HepG2 (cell line): Measurements from ENCODE around the gene DDX39B. TPM values are rescaled to one million over a fixed set of nuclear protein-coding genes. Genes with fewer than 3 reads are reported as not detected.

ENCODE experiments used
- ATM ChIP-seq: fragments of 450-650 bp; IDR thresholded peaks from 2 replicates; pipeline ENCODE4 v1.7.1; 2017; ENCODE audit warnings: mild to moderate bottlenecking, borderline replicate concordance
- FOSL2 ChIP-seq: sonication (generic); formaldehyde crosslinking; IDR thresholded peaks from 2 replicates; pipeline ENCODE4 v1.4.0; 2020; ENCODE audit warnings: missing genetic modification reagents
- RELA ChIP-seq: sonication (generic); formaldehyde crosslinking; IDR thresholded peaks from 2 replicates; pipeline ENCODE4 v1.4.0; 2020; ENCODE audit warnings: missing genetic modification reagents
- SP5 ChIP-seq: IDR thresholded peaks from 2 replicates; pipeline ENCODE4 v1.6.1; 2016; ENCODE audit warnings: low read depth, borderline replicate concordance
- TBX2 ChIP-seq: sonication (generic); formaldehyde crosslinking; IDR thresholded peaks from 2 replicates; pipeline ENCODE4 v1.5.0; 2020; ENCODE audit warnings: missing genetic modification reagents, mild to moderate bottlenecking, borderline replicate concordance
- TSC22D2 ChIP-seq: sonication (generic); formaldehyde crosslinking; IDR thresholded peaks from 2 replicates; pipeline ENCODE4 v1.5.1; 2020; ENCODE audit warnings: missing genetic modification reagents, mild to moderate bottlenecking, borderline replicate concordance
- ZFP62 ChIP-seq: sonication (generic); formaldehyde crosslinking; IDR thresholded peaks from 2 replicates; pipeline ENCODE4 v1.4.0; 2020; ENCODE audit warnings: missing genetic modification reagents
- ZFY ChIP-seq: sonication (generic); formaldehyde crosslinking; IDR thresholded peaks from 2 replicates; pipeline ENCODE4 v1.4.0; 2020; ENCODE audit warnings: missing genetic modification reagents
- ZNF136 ChIP-seq: sonication (generic); formaldehyde crosslinking; IDR thresholded peaks from 2 replicates; pipeline ENCODE4 v1.8.1; 2022; ENCODE audit warnings: low read depth, mild to moderate bottlenecking, moderate library complexity, missing genetic modification reagents
- ZNF30 ChIP-seq: sonication (generic); formaldehyde crosslinking; IDR thresholded peaks from 2 replicates; pipeline ENCODE4 v1.5.0; 2020; ENCODE audit warnings: mild to moderate bottlenecking, missing genetic modification reagents
- ZNF335 ChIP-seq: sonication (generic); formaldehyde crosslinking; IDR thresholded peaks from 2 replicates; pipeline ENCODE4 v1.4.0; 2020; ENCODE audit warnings: missing genetic modification reagents
- ZNF343 ChIP-seq: sonication (generic); formaldehyde crosslinking; IDR thresholded peaks from 2 replicates; pipeline ENCODE4 v1.4.0; 2020; ENCODE audit warnings: mild to moderate bottlenecking, missing genetic modification reagents
- ZNF430 ChIP-seq: sonication (generic); formaldehyde crosslinking; IDR thresholded peaks from 2 replicates; pipeline ENCODE4 v1.9.0; 2021; ENCODE audit warnings: mild to moderate bottlenecking, missing genetic modification reagents
- ZNF468 ChIP-seq: sonication (generic); formaldehyde crosslinking; IDR thresholded peaks from 2 replicates; pipeline ENCODE4 v1.8.0; 2022; ENCODE audit warnings: mild to moderate bottlenecking, moderate library complexity, missing genetic modification reagents
- ZNF550 ChIP-seq: sonication (generic); formaldehyde crosslinking; IDR thresholded peaks from 2 replicates; pipeline ENCODE4 v1.4.0; 2020; ENCODE audit warnings: mild to moderate bottlenecking, missing genetic modification reagents, borderline replicate concordance
- ZNF558 ChIP-seq: sonication (generic); formaldehyde crosslinking; IDR thresholded peaks from 2 replicates; pipeline ENCODE4 v1.9.0; 2022; ENCODE audit warnings: mild to moderate bottlenecking, missing genetic modification reagents, borderline replicate concordance
- ZNF670 ChIP-seq: sonication (generic); formaldehyde crosslinking; IDR thresholded peaks from 2 replicates; pipeline ENCODE4 v1.8.0; 2022; ENCODE audit warnings: mild to moderate bottlenecking, missing genetic modification reagents, borderline replicate concordance
- ZSCAN12 ChIP-seq: sonication (generic); formaldehyde crosslinking; IDR thresholded peaks from 2 replicates; pipeline ENCODE4 v1.9.0; 2021; ENCODE audit warnings: mild to moderate bottlenecking, missing genetic modification reagents
- ZSCAN25 ChIP-seq: sonication (generic); formaldehyde crosslinking; IDR thresholded peaks from 2 replicates; pipeline ENCODE4 v1.8.0; 2022; ENCODE audit warnings: mild to moderate bottlenecking, missing genetic modification reagents
- polyA plus RNA-seq, 8 experiments: library from polyadenylated mRNA; depleted of rRNA in 3 of 8; stranded (reverse) in 7 of 8; unstranded in 1 of 8; fragments of >200 nt; fragmentation: Illumina TruSeq in 4 of 8; extraction: Trizol in 4 of 8; gene quantifications; 2 replicates each; pipeline versions ENCODE4 v1.2.1 to v1.2.3, GENCODE V29; 2011 to 2016; ENCODE audit warnings: low read depth in 4 of 8, missing spikeins in 1 of 8, mixed read lengths in 1 of 8; ENCODE audit not compliant: insufficient read depth in 1 of 8
- total RNA-seq, 5 experiments: library from RNA; depleted of rRNA; stranded (reverse); fragments of >200 nt; fragmentation: Illumina TruSeq; extraction: Trizol; gene quantifications; 2 replicates each; pipeline ENCODE4 v1.2.3, GENCODE V29; 2016; ENCODE audit warnings: low read depth in 1 of 5
- TF ChIP-seq, protein P1 (sequence below): sonication (generic); formaldehyde crosslinking; IDR thresholded peaks from 2 replicates; pipeline ENCODE4 v1.4.0; 2020; ENCODE audit warnings: mild to moderate bottlenecking, missing genetic modification reagents
- TF ChIP-seq, protein P2 (sequence below): sonication (generic); formaldehyde crosslinking; IDR thresholded peaks from 2 replicates; pipeline ENCODE4 v1.4.0; 2020; ENCODE audit warnings: mild to moderate bottlenecking, missing genetic modification reagents
- TF ChIP-seq, protein P3 (sequence below): IDR thresholded peaks from 2 replicates; pipeline ENCODE4 v1.6.1; 2016
- TF ChIP-seq, protein P4 (sequence below): sonication (generic); formaldehyde crosslinking; IDR thresholded peaks from 2 replicates; pipeline ENCODE4 v1.5.1; 2020; ENCODE audit warnings: missing genetic modification reagents, mild to moderate bottlenecking, borderline replicate concordance

Gene DDX39B
- total and polyA plus RNA-seq, 2 of the 13 experiments (the other 11 are each of a cell fraction or from before 2014, with no cell fraction given), result 570 to 678 TPM

DNA sequence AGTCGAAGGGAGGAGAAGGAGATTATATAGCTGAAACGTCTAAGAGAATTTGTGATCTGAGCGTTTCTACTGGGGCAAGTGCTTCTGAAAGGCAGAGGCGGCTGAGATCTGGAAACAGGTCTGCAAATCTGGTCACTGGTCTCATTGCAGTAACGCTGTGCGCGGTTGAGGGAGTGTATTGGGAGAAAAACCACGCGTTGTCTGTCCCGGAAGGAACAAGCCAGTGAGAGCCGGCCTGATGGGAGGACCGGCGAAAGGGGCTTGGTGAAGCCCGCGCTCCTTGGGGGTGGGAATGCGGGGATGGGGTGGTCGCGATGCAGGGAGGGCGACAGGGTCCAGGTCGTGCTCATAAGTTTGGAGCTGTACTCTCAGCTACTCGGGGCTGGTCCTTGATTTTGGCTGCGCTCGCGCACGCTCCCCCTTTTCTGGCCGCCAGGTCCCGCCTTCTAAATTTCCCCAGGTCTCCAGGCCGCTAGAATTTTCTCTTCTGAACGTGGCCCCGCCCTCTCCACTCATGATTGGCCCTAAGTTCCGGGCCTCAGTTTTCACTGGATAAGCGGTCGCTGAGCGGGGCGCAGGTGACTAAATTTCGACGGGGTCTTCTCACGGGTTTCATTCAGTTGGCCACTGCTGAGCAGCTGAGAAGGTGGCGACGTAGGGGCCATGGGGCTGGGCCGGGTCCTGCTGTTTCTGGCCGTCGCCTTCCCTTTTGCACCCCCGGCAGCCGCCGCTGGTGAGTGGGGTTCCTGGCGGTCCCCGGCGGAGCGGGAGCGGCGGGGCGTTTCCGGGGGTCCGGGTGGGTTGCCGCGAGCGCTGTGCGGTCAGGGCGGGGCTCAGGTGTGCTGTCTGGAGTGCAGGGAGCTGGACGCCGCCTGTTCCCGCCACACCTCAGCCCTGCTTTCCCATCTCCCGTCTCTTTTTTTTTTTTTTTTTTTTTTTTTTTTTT is 44.0 kb downstream of the DDX39B start, which contains the start of gene MICB (continued):
- TF ChIP-seq ZNF670, result 0 out of 2 replicates have a peak, but pooled peaks have one; percentile 65
- TF ChIP-seq ZNF550 (CRISPR knock-in tag), result no peak; the same call in 1 of the 2 replicates
- 0 out of 2 replicates have a peak, but pooled peaks have one; percentile 34 for TF ChIP-seq ZNF335 (CRISPR knock-in tag)
- no peak for TF ChIP-seq ZNF30 (CRISPR knock-in tag)
- TF ChIP-seq ZSCAN12 (CRISPR knock-in tag), result no peak
- peak; percentile 42 for TF ChIP-seq TBX2 (CRISPR knock-in tag)
- TF ChIP-seq, protein P1, sequence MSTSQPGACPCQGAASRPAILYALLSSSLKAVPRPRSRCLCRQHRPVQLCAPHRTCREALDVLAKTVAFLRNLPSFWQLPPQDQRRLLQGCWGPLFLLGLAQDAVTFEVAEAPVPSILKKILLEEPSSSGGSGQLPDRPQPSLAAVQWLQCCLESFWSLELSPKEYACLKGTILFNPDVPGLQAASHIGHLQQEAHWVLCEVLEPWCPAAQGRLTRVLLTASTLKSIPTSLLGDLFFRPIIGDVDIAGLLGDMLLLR, result 0 out of 2 replicates have a peak, but pooled peaks have one; percentile 54
- TF ChIP-seq, protein P2, sequence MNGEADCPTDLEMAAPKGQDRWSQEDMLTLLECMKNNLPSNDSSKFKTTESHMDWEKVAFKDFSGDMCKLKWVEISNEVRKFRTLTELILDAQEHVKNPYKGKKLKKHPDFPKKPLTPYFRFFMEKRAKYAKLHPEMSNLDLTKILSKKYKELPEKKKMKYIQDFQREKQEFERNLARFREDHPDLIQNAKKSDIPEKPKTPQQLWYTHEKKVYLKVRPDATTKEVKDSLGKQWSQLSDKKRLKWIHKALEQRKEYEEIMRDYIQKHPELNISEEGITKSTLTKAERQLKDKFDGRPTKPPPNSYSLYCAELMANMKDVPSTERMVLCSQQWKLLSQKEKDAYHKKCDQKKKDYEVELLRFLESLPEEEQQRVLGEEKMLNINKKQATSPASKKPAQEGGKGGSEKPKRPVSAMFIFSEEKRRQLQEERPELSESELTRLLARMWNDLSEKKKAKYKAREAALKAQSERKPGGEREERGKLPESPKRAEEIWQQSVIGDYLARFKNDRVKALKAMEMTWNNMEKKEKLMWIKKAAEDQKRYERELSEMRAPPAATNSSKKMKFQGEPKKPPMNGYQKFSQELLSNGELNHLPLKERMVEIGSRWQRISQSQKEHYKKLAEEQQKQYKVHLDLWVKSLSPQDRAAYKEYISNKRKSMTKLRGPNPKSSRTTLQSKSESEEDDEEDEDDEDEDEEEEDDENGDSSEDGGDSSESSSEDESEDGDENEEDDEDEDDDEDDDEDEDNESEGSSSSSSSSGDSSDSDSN (CRISPR knock-in tag), result 0 out of 2 replicates have a peak, but pooled peaks have one; percentile 18
- no peak for TF ChIP-seq ZFP62 (CRISPR knock-in tag)
- TF ChIP-seq ZSCAN25 (CRISPR knock-in tag), result peak; percentile 92
- peak; percentile 5; the same call in 1 of the 2 replicates for TF ChIP-seq FOSL2 (CRISPR knock-in tag)
- TF ChIP-seq, protein P3, sequence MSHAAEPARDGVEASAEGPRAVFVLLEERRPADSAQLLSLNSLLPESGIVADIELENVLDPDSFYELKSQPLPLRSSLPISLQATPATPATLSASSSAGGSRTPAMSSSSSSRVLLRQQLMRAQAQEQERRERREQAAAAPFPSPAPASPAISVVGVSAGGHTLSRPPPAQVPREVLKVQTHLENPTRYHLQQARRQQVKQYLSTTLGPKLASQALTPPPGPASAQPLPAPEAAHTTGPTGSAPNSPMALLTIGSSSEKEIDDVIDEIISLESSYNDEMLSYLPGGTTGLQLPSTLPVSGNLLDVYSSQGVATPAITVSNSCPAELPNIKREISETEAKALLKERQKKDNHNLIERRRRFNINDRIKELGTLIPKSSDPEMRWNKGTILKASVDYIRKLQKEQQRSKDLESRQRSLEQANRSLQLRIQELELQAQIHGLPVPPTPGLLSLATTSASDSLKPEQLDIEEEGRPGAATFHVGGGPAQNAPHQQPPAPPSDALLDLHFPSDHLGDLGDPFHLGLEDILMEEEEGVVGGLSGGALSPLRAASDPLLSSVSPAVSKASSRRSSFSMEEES (CRISPR knock-in tag), result peak; percentile 29; the same call in 1 of the 2 replicates
- TF ChIP-seq, protein P4, sequence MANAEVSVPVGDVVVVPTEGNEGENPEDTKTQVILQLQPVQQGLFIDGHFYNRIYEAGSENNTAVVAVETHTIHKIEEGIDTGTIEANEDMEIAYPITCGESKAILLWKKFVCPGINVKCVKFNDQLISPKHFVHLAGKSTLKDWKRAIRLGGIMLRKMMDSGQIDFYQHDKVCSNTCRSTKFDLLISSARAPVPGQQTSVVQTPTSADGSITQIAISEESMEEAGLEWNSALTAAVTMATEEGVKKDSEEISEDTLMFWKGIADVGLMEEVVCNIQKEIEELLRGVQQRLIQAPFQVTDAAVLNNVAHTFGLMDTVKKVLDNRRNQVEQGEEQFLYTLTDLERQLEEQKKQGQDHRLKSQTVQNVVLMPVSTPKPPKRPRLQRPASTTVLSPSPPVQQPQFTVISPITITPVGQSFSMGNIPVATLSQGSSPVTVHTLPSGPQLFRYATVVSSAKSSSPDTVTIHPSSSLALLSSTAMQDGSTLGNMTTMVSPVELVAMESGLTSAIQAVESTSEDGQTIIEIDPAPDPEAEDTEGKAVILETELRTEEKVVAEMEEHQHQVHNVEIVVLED (CRISPR knock-in tag), result 0 out of 2 replicates have a peak, but pooled peaks have one; percentile 15
- TF ChIP-seq ZFY (CRISPR knock-in tag), result peak; percentile 67
- 0 out of 2 replicates have a peak, but pooled peaks have one; percentile 66 for TF ChIP-seq ZNF430 (CRISPR knock-in tag)
- no peak for TF ChIP-seq ZNF468 (CRISPR knock-in tag)
- no peak for TF ChIP-seq ATM
- no peak for TF ChIP-seq ZNF558 (CRISPR knock-in tag)
- TF ChIP-seq SP5, result peak; percentile 40; the same call in 1 of the 2 replicates
- TF ChIP-seq RELA (CRISPR knock-in tag), result no peak
- no peak for TF ChIP-seq ZNF343 (CRISPR knock-in tag)
- 0 out of 2 replicates have a peak, but pooled peaks have one; percentile 15 for TF ChIP-seq ZNF136 (CRISPR knock-in tag)
- TF ChIP-seq TSC22D2 (CRISPR knock-in tag), result 0 out of 2 replicates have a peak, but pooled peaks have one; percentile 41
